GOT3 (cell line): ENCODE data around the gene HCLS1.
"Not testable (repeated sequence)": the region's sequence is repeated elsewhere in the genome, so short reads cannot be mapped to it uniquely, and the experiment has no call there.

Experiments used
- DNase-seq: peaks from one replicate; lab custom pipeline; 2025; ENCODE audit warnings: mixed read lengths; lab: John Stamatoyannopoulos, UW

Gene HCLS1

DNA sequence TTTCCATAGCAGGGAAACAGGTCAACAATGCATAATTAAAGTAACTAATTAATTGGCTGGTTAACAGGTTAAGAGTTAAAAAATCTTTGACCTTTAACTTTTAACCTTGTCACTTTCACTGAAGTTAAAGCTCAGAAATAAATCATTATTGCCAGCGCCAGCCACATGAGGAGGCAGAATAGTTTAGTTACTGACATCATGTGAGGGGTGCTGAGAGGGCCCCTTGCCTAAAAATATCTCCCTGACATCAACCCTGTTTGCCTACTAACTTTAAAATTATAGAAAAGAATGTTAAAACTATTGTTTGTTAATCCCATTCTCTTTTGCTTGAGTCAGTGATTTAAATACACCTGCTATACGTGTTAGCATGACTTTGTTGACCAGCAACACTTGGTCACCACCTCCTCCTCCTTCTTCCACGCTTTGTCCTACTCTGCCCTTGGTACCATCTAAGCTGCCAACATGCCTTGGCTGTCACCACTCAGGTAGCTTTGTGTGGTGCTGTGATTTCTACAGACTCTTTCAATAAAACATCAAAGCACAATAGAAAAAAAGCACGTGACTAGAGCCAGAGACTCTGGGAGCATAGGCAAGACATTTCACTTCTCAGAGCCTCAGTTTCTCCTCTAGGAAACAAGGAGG lies 64.8 kb downstream of the HCLS1 start:
- no peak for DNase-seq

DNA sequence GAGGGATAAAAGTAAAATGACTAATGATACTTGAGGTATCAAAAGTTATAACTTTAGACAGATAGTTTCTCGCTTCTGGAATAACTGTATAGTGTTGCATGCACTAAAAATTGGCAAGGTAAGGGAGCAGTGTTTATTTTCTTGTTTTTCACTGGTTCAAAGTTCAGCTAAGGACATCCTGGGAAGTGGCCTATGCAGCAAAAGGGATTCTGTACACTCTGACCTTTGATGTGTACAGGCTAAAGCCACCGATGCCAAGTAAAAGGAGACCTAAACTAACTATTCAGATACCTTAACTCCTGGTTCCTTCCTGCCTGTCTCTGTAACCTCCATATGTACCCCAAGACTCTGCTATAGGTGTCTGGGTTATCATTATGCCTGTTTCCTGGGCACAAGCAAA lies 65.9 kb downstream of the HCLS1 start:
- no peak for DNase-seq

DNA sequence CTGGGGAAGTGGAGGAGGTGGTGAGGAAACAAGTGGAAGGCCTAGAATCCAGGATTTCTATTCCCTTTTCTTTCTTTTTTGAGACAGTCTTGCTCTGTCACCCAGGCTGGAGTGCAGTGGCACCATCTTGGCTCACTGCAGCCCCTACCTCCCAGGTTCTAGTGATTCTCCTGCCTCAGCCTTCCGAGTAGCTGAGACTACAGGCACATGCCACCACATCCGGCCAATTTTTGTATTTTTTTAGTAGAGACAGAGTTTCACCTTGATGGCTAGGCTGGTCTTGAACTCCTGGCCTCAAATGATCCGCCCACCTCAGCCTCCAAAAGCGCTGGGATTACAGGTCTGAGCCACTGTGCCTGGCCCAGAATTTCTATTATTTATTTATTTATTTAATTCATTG lies 66.9 kb downstream of the HCLS1 start:
- not testable (repeated sequence) for DNase-seq

DNA sequence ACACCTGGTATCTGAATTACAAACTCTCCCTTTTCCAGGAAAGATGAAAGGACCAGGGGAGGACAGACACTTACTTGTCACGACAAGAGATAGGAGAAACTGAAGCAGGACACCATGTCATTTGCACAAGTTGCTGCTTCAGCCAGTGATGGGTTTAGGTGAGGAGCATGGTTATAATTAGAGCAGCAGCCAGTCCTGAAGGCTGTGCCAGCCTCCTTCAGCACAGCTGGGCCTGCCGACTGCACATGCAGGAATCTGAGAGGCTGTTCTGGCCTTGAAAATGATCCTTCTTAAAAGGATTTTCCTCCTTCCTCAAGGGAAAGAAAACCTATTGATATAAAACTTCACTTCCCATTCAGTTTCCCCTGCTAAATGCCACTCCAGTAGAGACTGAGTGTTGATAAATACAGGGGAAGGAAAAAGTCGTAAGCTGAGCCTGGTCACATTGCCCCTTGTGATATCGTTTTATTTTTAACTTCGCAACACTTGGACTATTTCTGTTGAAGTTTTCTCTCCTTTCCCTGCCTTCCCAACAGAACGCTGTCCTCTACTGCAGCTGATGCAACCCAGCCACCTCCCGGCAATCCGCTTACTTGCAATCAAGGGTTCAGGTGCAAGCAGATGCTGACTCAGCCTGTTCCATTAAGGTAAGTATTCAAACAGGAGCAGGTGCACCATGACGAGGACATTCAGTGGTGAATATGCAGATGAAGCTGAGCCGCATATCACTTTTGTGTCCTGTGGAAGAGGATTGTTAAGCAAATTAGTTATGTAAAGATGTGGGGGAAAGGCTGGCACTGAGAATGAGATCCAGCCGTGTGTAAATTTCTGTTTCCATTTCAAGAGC lies 67.6 kb downstream of the HCLS1 start, which contains the start of gene FBXO40:
Gene FBXO40, plus strand, starts transcription at position 524 of the 847 bp plus-strand sequence. CDS start 27,197 bp downstream, outside the sequence.
- no peak for DNase-seq

DNA sequence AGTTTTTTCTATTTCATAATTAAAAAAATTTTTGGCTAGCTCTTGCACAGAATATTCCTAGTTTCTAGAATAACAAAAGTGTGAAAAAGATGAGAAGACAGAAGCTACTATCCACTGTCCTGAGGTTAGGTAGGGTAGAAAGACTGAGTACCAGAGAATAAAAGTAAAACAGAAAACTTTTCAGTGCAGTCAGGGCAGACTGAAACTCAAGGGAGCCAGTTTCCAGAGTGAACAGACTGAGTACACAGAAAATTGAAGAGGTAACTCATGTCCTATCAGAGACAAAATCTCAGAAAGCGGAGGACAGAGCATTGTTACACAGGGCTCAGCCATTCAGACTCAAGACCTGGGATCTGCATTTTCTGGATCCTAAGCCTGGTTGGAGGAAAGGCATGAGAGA lies 76.3 kb downstream of the HCLS1 start:
- DNase-seq: no peak

GRCh38 chr3:121581691-121582090 lies 79.0 kb downstream of the HCLS1 start:
- no peak for DNase-seq
